B cell (primary cell): Measurements from ENCODE around the gene TMEM156. TPM values are rescaled to one million over a fixed set of nuclear protein-coding genes. Genes with fewer than 3 reads are reported as not detected.
A peak's percentile ranks its signal among the peaks of the same experiment; 100 is the strongest.
"Not testable (repeated sequence)": the region's sequence is repeated elsewhere in the genome, so short reads cannot be mapped to it uniquely, and the experiment has no call there.

Experiments used
- ATAC-seq: fragments of 200-7000 bp; cut with Tn5 transposase; one replicate; pipeline ENCODE4 v1.10.0; 2021; ENCODE audit warnings: low read depth, mild to moderate bottlenecking, moderate number of reproducible peaks, moderate library complexity
- CTCF ChIA-PET: fragments of 350-600 bp; sonication (Branson Sonifier 250); formaldehyde crosslinking; loops from one replicate; lab custom pipeline; 2021; ENCODE audit warnings: antibody characterized with exemption, inconsistent platforms; lab: Charles Lee
- POLR2A ChIA-PET: fragments of 350-600 bp; sonication (Branson Sonifier 250); formaldehyde crosslinking; loops from one replicate; lab custom pipeline; 2021; ENCODE audit warnings: antibody characterized with exemption; lab: Charles Lee
- DNase-seq: peaks from one replicate; pipeline ENCODE4 v3.0.0; 2013
- H2AFZ ChIP-seq: 2 replicates; pipeline ENCODE4 v1.6.1; 2012; ENCODE audit warnings: mild to moderate bottlenecking, low read depth, low read length; ENCODE audit not compliant: insufficient read depth, poor library complexity, severe bottlenecking
- H3K27ac ChIP-seq, 2 donors: 1 replicate in 1 of 2; 2 replicates in 1 of 2; pipeline ENCODE4 v1.5.1; 2012 to 2013; ENCODE audit warnings: low read length in 2 of 2, mild to moderate bottlenecking in 2 of 2, moderate library complexity in 1 of 2
- H3K27me3 ChIP-seq, 4 experiments: fragments of 200-600 bp in 1 of 4; sonication (generic) in 1 of 4; replicated peaks in 1 of 4; 1 replicate in 2 of 4; 2 replicates in 2 of 4; pipeline versions ENCODE4 v1.6.1 to v1.7.0; 2013 to 2016; ENCODE audit warnings: low read length in 3 of 4, mild to moderate bottlenecking in 2 of 4, mixed read lengths in 1 of 4, moderate library complexity in 1 of 4; ENCODE audit not compliant: insufficient read depth in 4 of 4, control insufficient read depth in 3 of 4; ENCODE audit errors: control extremely low read depth in 1 of 4
- H3K36me3 ChIP-seq, 2 experiments: replicated peaks in 1 of 2; 1 replicate in 1 of 2; 2 replicates in 1 of 2; pipeline versions ENCODE4 v1.6.1 to v1.7.1; 2013; ENCODE audit warnings: low read length in 1 of 2; ENCODE audit not compliant: insufficient read depth in 2 of 2, control insufficient read depth in 1 of 2; ENCODE audit errors: control extremely low read depth in 1 of 2, extremely low read depth in 1 of 2
- H3K4me1 ChIP-seq, 2 donors: fragments of 200-600 bp in 1 of 2; sonication (generic) in 1 of 2; 1 replicate in 1 of 2; 2 replicates in 1 of 2; pipeline versions ENCODE4 v1.5.1 to v1.6.1; 2013 to 2017; ENCODE audit warnings: low read length in 2 of 2; ENCODE audit not compliant: control insufficient read depth in 2 of 2, insufficient read depth in 2 of 2
- H3K4me2 ChIP-seq: replicated peaks from 2 replicates; pipeline ENCODE3; 2012; ENCODE audit warnings: mild to moderate bottlenecking, low read depth, low read length; ENCODE audit not compliant: poor library complexity, severe bottlenecking
- H3K4me3 ChIP-seq, 5 experiments: fragments of 200-600 bp in 1 of 5; sonication (generic) in 1 of 5; 1 replicate in 3 of 5; 2 replicates in 2 of 5; pipeline versions ENCODE4 v1.5.1 to v1.7.0; 2011 to 2016; ENCODE audit warnings: low read length in 4 of 5, mild to moderate bottlenecking in 4 of 5, low read depth in 2 of 5, control low read depth in 1 of 5, moderate library complexity in 1 of 5; ENCODE audit not compliant: insufficient read depth in 1 of 5; ENCODE audit errors: control extremely low read depth in 1 of 5, extremely low read depth in 1 of 5
- H3K79me2 ChIP-seq: fragments of 200-600 bp; sonication (generic); one replicate; pipeline ENCODE4 v1.6.0; 2016; ENCODE audit warnings: low read length; ENCODE audit not compliant: control insufficient read depth, insufficient read depth
- H3K9ac ChIP-seq: fragments of 200-600 bp; sonication (generic); 2 replicates; pipeline ENCODE4 v1.6.1; 2017; ENCODE audit warnings: mild to moderate bottlenecking, low read length, moderate library complexity
- H3K9me3 ChIP-seq, 3 donors: one replicate each; pipeline versions ENCODE4 v1.6.1 to v1.7.1; 2013; ENCODE audit warnings: low read length in 2 of 3; ENCODE audit not compliant: control insufficient read depth in 2 of 3, insufficient read depth in 1 of 3; ENCODE audit errors: control extremely low read depth in 1 of 3
- H4K20me1 ChIP-seq: 2 replicates; pipeline ENCODE4 v1.6.0; 2012; ENCODE audit warnings: mild to moderate bottlenecking, low read length; ENCODE audit not compliant: insufficient read depth, control insufficient read depth, poor library complexity, severe bottlenecking
- H3K27ac Mint-ChIP-seq: one replicate; pipeline ENCODE4 v1.8.0; 2021; ENCODE audit warnings: mixed read lengths
- H3K27me3 Mint-ChIP-seq: one replicate; pipeline ENCODE4 v1.8.0; 2021; ENCODE audit warnings: mixed read lengths
- H3K4me1 Mint-ChIP-seq: one replicate; pipeline ENCODE4 v1.8.0; 2021; ENCODE audit warnings: mixed read lengths
- H3K4me3 Mint-ChIP-seq: one replicate; pipeline ENCODE4 v1.8.0; 2021; ENCODE audit warnings: mixed read lengths
- H3K9me3 Mint-ChIP-seq: one replicate; pipeline ENCODE4 v1.8.0; 2022; ENCODE audit warnings: mixed read lengths; ENCODE audit not compliant: insufficient read depth
- EZH2 ChIP-seq: IDR thresholded peaks from 2 replicates; pipeline ENCODE4 v1.6.1; 2012; ENCODE audit warnings: borderline replicate concordance, low read depth, mild to moderate bottlenecking, moderate library complexity, low read length; ENCODE audit not compliant: insufficient read depth, poor library complexity, severe bottlenecking
- WGBS: methylation state at CpG from one replicate; pipeline ENCODE4 v1.1.5; 2013; ENCODE audit warnings: missing lambda C conversion rate; ENCODE audit not compliant: insufficient coverage; 5-methylcytosine and 5-hydroxymethylcytosine counted together
- intact Hi-C: fragments of 100-400 bp; cut with micrococcal nuclease; formaldehyde crosslinking; loops from one replicate; pipeline ENCODE4 v1.10.0; 2022
- polyA plus RNA-seq: library from polyadenylated mRNA; depleted of rRNA; stranded (reverse); fragments of >200 nt; gene quantifications from 2 replicates; pipeline ENCODE4 v1.2.3, GENCODE V29; 2012
- total RNA-seq, 2 donors: library from RNA; stranded (reverse); fragments of 120-200 nt in 1 of 2; gene quantifications; 1 replicate in 1 of 2; 2 replicates in 1 of 2; pipeline versions ENCODE4 v1.2.3 to v1.2.4, GENCODE V29; 2013 to 2022
- TF ChIP-seq, protein P1 (sequence below): fragments of 200-600 bp; IDR thresholded peaks from one replicate; pipeline ENCODE4 v1.8.0; 2022; ENCODE audit warnings: antibody characterized with exemption, mild to moderate bottlenecking

Gene TMEM156
- total and polyA plus RNA-seq, 2 donors (not counting 1 experiment from before 2014, with no cell fraction given) = 58.4 to 59.9 TPM

DNA sequence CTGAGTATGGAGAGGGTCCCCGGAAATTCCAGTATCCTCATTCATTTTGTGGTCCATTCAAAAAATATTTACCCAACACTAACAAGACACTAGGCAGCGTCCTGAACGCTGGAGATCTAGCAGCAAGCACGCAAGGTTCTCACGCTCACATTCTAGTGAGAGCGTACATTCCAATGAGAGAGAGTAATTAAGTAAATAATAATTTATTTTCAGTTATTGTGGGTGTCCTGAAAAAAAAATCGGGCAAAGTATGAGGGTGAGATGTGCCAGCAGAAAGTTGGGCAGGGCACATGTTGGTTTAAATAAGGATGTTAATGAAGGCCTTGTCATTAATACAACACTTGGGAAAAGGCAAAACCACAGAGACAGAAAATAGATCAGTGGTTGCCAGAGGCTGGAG is 4.0 kb upstream of the TMEM156 start:
- no peak overlapping the region for H2AFZ ChIP-seq
- no peak overlapping the region for H3K4me3 Mint-ChIP-seq
- H4K20me1 ChIP-seq = no peaks in the 10 kb centered on the region
- H3K9me3 Mint-ChIP-seq = no peaks in the 10 kb centered on the region
- no peaks in the 10 kb centered on the region for H3K9me3 ChIP-seq
- TF ChIP-seq, protein P1, sequence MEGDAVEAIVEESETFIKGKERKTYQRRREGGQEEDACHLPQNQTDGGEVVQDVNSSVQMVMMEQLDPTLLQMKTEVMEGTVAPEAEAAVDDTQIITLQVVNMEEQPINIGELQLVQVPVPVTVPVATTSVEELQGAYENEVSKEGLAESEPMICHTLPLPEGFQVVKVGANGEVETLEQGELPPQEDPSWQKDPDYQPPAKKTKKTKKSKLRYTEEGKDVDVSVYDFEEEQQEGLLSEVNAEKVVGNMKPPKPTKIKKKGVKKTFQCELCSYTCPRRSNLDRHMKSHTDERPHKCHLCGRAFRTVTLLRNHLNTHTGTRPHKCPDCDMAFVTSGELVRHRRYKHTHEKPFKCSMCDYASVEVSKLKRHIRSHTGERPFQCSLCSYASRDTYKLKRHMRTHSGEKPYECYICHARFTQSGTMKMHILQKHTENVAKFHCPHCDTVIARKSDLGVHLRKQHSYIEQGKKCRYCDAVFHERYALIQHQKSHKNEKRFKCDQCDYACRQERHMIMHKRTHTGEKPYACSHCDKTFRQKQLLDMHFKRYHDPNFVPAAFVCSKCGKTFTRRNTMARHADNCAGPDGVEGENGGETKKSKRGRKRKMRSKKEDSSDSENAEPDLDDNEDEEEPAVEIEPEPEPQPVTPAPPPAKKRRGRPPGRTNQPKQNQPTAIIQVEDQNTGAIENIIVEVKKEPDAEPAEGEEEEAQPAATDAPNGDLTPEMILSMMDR = no peak
- no peak for TF ChIP-seq EZH2
- DNase-seq = no peak
- H3K9ac ChIP-seq = no peak overlapping the region
- CTCF ChIA-PET = interaction anchor here (0.6 kb wide), 1 partner anchor 12 kb away, joined by 4 read pairs; no protein-coding TSS in a partner anchor
- H3K4me1 Mint-ChIP-seq = peaks cover 50% of the 10 kb centered on the region
- H3K4me2 ChIP-seq = no peak overlapping the region
- H3K27me3 Mint-ChIP-seq = no peaks in the 10 kb centered on the region
- intact Hi-C loops = loop anchor here (10.0 kb wide), 2 partner anchors 319 to 599 kb away; partner anchors contain the start of gene SMIM14
- WGBS = 100% methylated on average over 1 of the region's 7 CpGs
- peaks cover 15% of the 10 kb centered on the region for H3K79me2 ChIP-seq
- POLR2A ChIA-PET = no interaction called here
- H3K36me3 ChIP-seq = no peaks in the 10 kb centered on the region
- H3K4me1 ChIP-seq = peaks cover 23 to 24% of the 10 kb centered on the region in 2 donors
- no peak for ATAC-seq
- peak overlapping the region; percentile 78 for H3K27ac Mint-ChIP-seq
- H3K4me3 ChIP-seq = no peak overlapping the region
- no peak overlapping the region for H3K27ac ChIP-seq
- no peaks in the 10 kb centered on the region for H3K27me3 ChIP-seq

DNA sequence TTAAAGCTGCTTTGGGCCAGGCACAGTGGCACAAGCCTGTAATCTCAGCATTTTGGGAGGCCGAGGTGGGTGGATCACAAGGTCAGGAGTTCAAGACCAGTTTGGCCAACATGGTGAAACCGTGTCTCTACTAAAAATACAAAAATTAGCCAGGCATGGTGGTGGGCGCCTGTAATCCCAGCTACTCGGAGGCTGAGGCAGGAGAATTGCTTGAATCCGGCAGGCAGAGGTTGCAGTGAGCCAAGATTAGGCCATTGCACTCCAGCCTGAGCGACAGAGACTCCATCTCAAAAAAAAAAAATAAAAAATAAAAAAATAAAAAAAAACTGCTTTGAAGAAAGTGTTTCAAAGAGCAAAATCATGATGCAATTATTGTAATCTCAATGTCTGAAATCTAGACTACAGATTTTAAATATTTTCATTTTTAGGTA is 604 bp downstream of the TMEM156 start:
- intact Hi-C loops = loop anchor here (1.0 to 10.0 kb wide), 6 partner anchors 13 to 603 kb away; partner anchors contain the start of genes KLF3 and SMIM14
- peak overlapping the region; percentile 85 for H3K4me3 Mint-ChIP-seq
- Histone ChIP-seq H3K4me1 (peaks cover 32 to 36% of the 10 kb centered on the region in 2 donors), H3K4me2 (peak overlapping the region; percentile 82), H3K79me2 (peaks cover 56% of the 10 kb centered on the region), H2AFZ (peak overlapping the region; percentile 16), H3K4me3 (peak overlapping the region; percentile 63 to 98 (median 69)), H3K27ac (peak overlapping the region; percentile 72 to 84), H3K9ac (peak overlapping the region; percentile 80)
- not testable (repeated sequence) for H4K20me1 ChIP-seq, H3K9me3 Mint-ChIP-seq, H3K27me3 Mint-ChIP-seq, H3K9me3 ChIP-seq, H3K27me3 ChIP-seq, ATAC-seq, H3K36me3 ChIP-seq, DNase-seq
- H3K27ac Mint-ChIP-seq = peak overlapping the region; percentile 41
- ChIA-PET POLR2A (interaction anchor here (0.7 to 1.8 kb wide), 4 partner anchors 12 to 321 kb away, joined by 4 to 30 read pairs (median 7); no protein-coding TSS in a partner anchor), CTCF (interaction anchor here (1.3 to 4.7 kb wide), 3 partner anchors 12 to 129 kb away, joined by 5 to 14 read pairs (median 14); no protein-coding TSS in a partner anchor)
- H3K4me1 Mint-ChIP-seq = peaks cover 50% of the 10 kb centered on the region
- WGBS = 43% methylated on average over 1 of the region's 6 CpGs
